Measurements from ENCODE around the gene PTGDS. TPM values are rescaled to one million over a fixed set of nuclear protein-coding genes. Genes with fewer than 3 reads are reported as not detected.
A peak's percentile ranks its signal among the peaks of the same experiment; 100 is the strongest.

PTGDS gene
- total RNA-seq, 1 experiment from 2014 or later, result 0.24 TPM

- no peak for DNase-seq (ENCODE audit: low read depth)
Observed at GRCh38 chr9:136945333-136946227, 31.7 kb upstream of the PTGDS start.

- no peak for DNase-seq (ENCODE audit: low read depth)
Observed at GRCh38 chr9:136946228-136947027, 30.9 kb upstream of the PTGDS start.

GRCh38 chr9:136947028-136947891, 30.0 kb upstream of the PTGDS start:
- no peak for DNase-seq (ENCODE audit: low read depth)

GRCh38 chr9:136947955-136948510, 29.3 kb upstream of the PTGDS start:
- DNase-seq (ENCODE audit: low read depth), result peak; percentile 32

- no peak for DNase-seq (ENCODE audit: low read depth)
Observed at GRCh38 chr9:136949239-136949816, 28.0 kb upstream of the PTGDS start.

GRCh38 chr9:136949817-136950655, 27.3 kb upstream of the PTGDS start:
- peak; percentile 73 for DNase-seq (ENCODE audit: low read depth)

- no peak for DNase-seq (ENCODE audit: low read depth)
Observed at GRCh38 chr9:136950656-136951276, 26.5 kb upstream of the PTGDS start.

GRCh38 chr9:136951541-136952320, 25.6 kb upstream of the PTGDS start, which contains the start of gene LCN12:
TSS of gene LCN12 (plus strand) at chr9:136952273. CDS start at chr9:136952328, 55 bp downstream.
- no peak for DNase-seq (ENCODE audit: low read depth)

GRCh38 chr9:136952321-136952850, 24.9 kb upstream of the PTGDS start:
- no peak for DNase-seq (ENCODE audit: low read depth)

- DNase-seq (ENCODE audit: low read depth), result no peak
Observed at GRCh38 chr9:136952876-136953770, 24.2 kb upstream of the PTGDS start.

- no peak for DNase-seq (ENCODE audit: low read depth)
Observed at GRCh38 chr9:136953771-136954269, 23.5 kb upstream of the PTGDS start.

- DNase-seq (ENCODE audit: low read depth), result no peak
Observed at GRCh38 chr9:136954270-136955083, 22.8 kb upstream of the PTGDS start.

- DNase-seq (ENCODE audit: low read depth), result no peak
Observed at GRCh38 chr9:136955202-136955942, 21.9 kb upstream of the PTGDS start.

GRCh38 chr9:136955943-136956335, 21.4 kb upstream of the PTGDS start:
- DNase-seq (ENCODE audit: low read depth), result no peak

- no peak for DNase-seq (ENCODE audit: low read depth)
Observed at GRCh38 chr9:136956604-136957003, 20.7 kb upstream of the PTGDS start.

- DNase-seq (ENCODE audit: low read depth), result no peak
Observed at GRCh38 chr9:136957461-136957860, 19.8 kb upstream of the PTGDS start.
